ENCODE measurements around the gene ZNF511. TPM values are rescaled to one million over a fixed set of nuclear protein-coding genes. Genes with fewer than 3 reads are reported as not detected.

Gene ZNF511
- total and polyA plus RNA-seq, 2 of the 4 experiments (the other 2 are of a cell fraction): 13.6 to 32.6 TPM

GRCh38 chr10:133314911-133315310 lies 6.2 kb downstream of the ZNF511 start:
- H3K56ac ChIP-seq (ENCODE audit: extremely low read depth, insufficient read depth, low read length): no peak overlapping the region
- ChIA-PET CTCF (interaction anchor here (0.7 kb wide), 1 partner anchor 14 kb away, joined by 3 read pairs; no protein-coding TSS in a partner anchor), POLR2A (ENCODE audit: unreplicated experiment) (no interaction called here)
- WGBS, 2 experiments (ENCODE audit: extremely low coverage in 2 of 2, insufficient read length in 1 of 2): 89% methylated on average over 8 of the region's 12 CpGs; no CpG with 5 or more reads in 1 of the 2 experiments
- H3K4ac ChIP-seq (ENCODE audit: low read depth, low read length): no peak overlapping the region
- no peak overlapping the region for H3K9ac ChIP-seq (ENCODE audit: low read depth, low read length)
- no peaks in the 10 kb centered on the region for H3K9me3 ChIP-seq (ENCODE audit: control insufficient read depth, insufficient read depth, low read length)
- no peaks in the 10 kb centered on the region; the same call in 1 of the 2 replicates for H3K27me3 ChIP-seq (ENCODE audit: control insufficient read depth, insufficient read depth, low read length)
- no peak overlapping the region for H4K91ac ChIP-seq (ENCODE audit: insufficient read depth, low read depth, low read length)
- dilution Hi-C loops (cut with HindIII; ENCODE audit: low sequenced_read_pairs, unreplicated experiment) (no loop called here), intact Hi-C loops (cut with micrococcal nuclease) (no loop called here), in situ Hi-C loops (cut with MboI; ENCODE audit: low sequenced_read_pairs) (no loop called here)
- no peak overlapping the region for H2BK15ac ChIP-seq (ENCODE audit: low read depth, low read length)
- no peak overlapping the region for H3K18ac ChIP-seq (ENCODE audit: low read depth, low read length)
- peaks cover 14% of the 10 kb centered on the region; the same call in 1 of the 2 replicates for H3K36me3 ChIP-seq (ENCODE audit: control insufficient read depth, insufficient read depth, low read length)
- DNase-seq: no peak
- no peak overlapping the region for H2BK20ac ChIP-seq (ENCODE audit: low read depth, low read length)
- H2AK5ac ChIP-seq (ENCODE audit: low read depth, low read length): no peak overlapping the region
- H3K23ac ChIP-seq (ENCODE audit: low read depth, low read length): no peak overlapping the region
- H2AK9ac ChIP-seq (replicated peaks; ENCODE audit: low read depth, low read length, poor library complexity): no peak overlapping the region
- H2AFZ ChIP-seq (replicated peaks; ENCODE audit: low read length, poor library complexity): no peak overlapping the region
- H3K14ac ChIP-seq (replicated peaks; ENCODE audit: low read depth, low read length): no peak overlapping the region
- no peak overlapping the region for H2BK120ac ChIP-seq (ENCODE audit: low read depth, low read length)
- no TSS peak for BruUV-seq (replicated peaks)
- H3K79me1 ChIP-seq (ENCODE audit: low read depth in 1 of 2, low read length in 2 of 2): no peaks in the 10 kb centered on the region
- no peak overlapping the region for H3K4me3 ChIP-seq (ENCODE audit: insufficient read depth, low read depth, low read length)
- no peak for ATAC-seq (ENCODE audit: low read depth)
- H4K20me1 ChIP-seq (ENCODE audit: insufficient read depth, low read length): no peaks in the 10 kb centered on the region
- no peak overlapping the region for H4K8ac ChIP-seq (ENCODE audit: low read depth in 2 of 2, low read length in 2 of 2)
- H2BK5ac ChIP-seq (ENCODE audit: low read depth, low read length, poor library complexity, severe bottlenecking): no peak overlapping the region
- no peak overlapping the region for H3K4me2 ChIP-seq (ENCODE audit: low read depth, low read length)
- H3K27ac ChIP-seq (ENCODE audit: insufficient read depth, low read length): no peak overlapping the region
- H3K4me1 ChIP-seq (ENCODE audit: control insufficient read depth, insufficient read depth, low read length): no peaks in the 10 kb centered on the region
- no peak overlapping the region for H4K5ac ChIP-seq (ENCODE audit: low read depth, low read length)
- peaks cover 3% of the 10 kb centered on the region; the same call in 1 of the 2 replicates for H3K9me1 ChIP-seq (ENCODE audit: insufficient read depth, low read length)
- TF ChIP-seq RAD21 (IDR thresholded peaks at IDR 0.05; ENCODE audit: low read length): no peak
- no peak for TF ChIP-seq RCOR1 (IDR thresholded peaks at IDR 0.05; ENCODE audit: insufficient replicate concordance, low read length)
- no peak for TF ChIP-seq MAFK (IDR thresholded peaks at IDR 0.05; ENCODE audit: low read depth, low read length)
- TF ChIP-seq FOS (IDR thresholded peaks at IDR 0.05; ENCODE audit: low read depth, low read length): no peak
- TF ChIP-seq NFE2L2 (IDR thresholded peaks at IDR 0.05; ENCODE audit: low read depth, low read length): no peak
- no peak for TF ChIP-seq BHLHE40 (IDR thresholded peaks at IDR 0.05; ENCODE audit: low read depth, low read length)
- no peak for TF ChIP-seq RFX5 (IDR thresholded peaks at IDR 0.05; ENCODE audit: low read depth, low read length)
- TF ChIP-seq SMC3 (IDR thresholded peaks at IDR 0.05; ENCODE audit: low read depth, low read length): no peak
- no peak for TF ChIP-seq MXI1 (IDR thresholded peaks at IDR 0.05; ENCODE audit: borderline replicate concordance, low read depth, low read length)
- no peak for TF ChIP-seq POLR2A (IDR thresholded peaks at IDR 0.05; ENCODE audit: low read depth, low read length)
- TF ChIP-seq, protein P1, sequence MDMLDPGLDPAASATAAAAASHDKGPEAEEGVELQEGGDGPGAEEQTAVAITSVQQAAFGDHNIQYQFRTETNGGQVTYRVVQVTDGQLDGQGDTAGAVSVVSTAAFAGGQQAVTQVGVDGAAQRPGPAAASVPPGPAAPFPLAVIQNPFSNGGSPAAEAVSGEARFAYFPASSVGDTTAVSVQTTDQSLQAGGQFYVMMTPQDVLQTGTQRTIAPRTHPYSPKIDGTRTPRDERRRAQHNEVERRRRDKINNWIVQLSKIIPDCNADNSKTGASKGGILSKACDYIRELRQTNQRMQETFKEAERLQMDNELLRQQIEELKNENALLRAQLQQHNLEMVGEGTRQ (IDR thresholded peaks at IDR 0.05; ENCODE audit: low read depth, low read length): no peak
- no peak for TF ChIP-seq CTCF (conservative IDR thresholded peaks at IDR 0.05; ENCODE audit: low read depth, low read length)
- TF ChIP-seq MAZ (IDR thresholded peaks at IDR 0.05; ENCODE audit: borderline replicate concordance, low read depth, low read length): no peak
- TF ChIP-seq ELK1 (IDR thresholded peaks at IDR 0.05; ENCODE audit: borderline replicate concordance, low read depth, low read length): no peak
